ENCODE results near the gene GCNT3. TPM values are rescaled to one million over a fixed set of nuclear protein-coding genes. Genes with fewer than 3 reads are reported as not detected.

The GCNT3 gene
- total and polyA plus RNA-seq, 2 donors from 2014 or later = 4.5 to 14.8 TPM

GRCh38 chr15:59605994-59606393, 5.6 kb upstream of the GCNT3 start:
- Histone ChIP-seq H3K4me1 (ENCODE audit: control insufficient read depth in 2 of 3, insufficient read depth in 2 of 3, low read depth in 1 of 3, low read length in 3 of 3) (no peaks in the 10 kb centered on the region), H3K27me3 (ENCODE audit: control insufficient read depth, insufficient read depth, low read length) (no peaks in the 10 kb centered on the region), H3K9ac (ENCODE audit: low read length in 3 of 3) (no peak overlapping the region), H3K36me3 (ENCODE audit: control insufficient read depth in 2 of 3, insufficient read depth in 3 of 3, low read length in 3 of 3) (no peaks in the 10 kb centered on the region), H3K4me3 (ENCODE audit: low read length in 3 of 3) (no peak overlapping the region), H3K27ac (ENCODE audit: low read depth in 2 of 2, low read length in 2 of 2) (no peak overlapping the region), H3K9me3 (ENCODE audit: control insufficient read depth in 2 of 3, insufficient read depth in 1 of 3, low read length in 3 of 3) (peaks cover 0 to 18% (median 0%) of the 10 kb centered on the region in 3 donors)
- TF ChIP-seq CTCF (IDR thresholded peaks at IDR 0.05; ENCODE audit: borderline replicate concordance, extremely low read depth, insufficient read depth) = no peak
- no peak for DNase-seq
- intact Hi-C loops (cut with DNase I) = no loop called here
- FAIRE-seq = no peak

- Histone ChIP-seq H3K4me3 (ENCODE audit: low read length in 3 of 3) (no peak overlapping the region), H3K9me3 (ENCODE audit: control insufficient read depth in 2 of 3, insufficient read depth in 1 of 3, low read length in 3 of 3) (peaks cover 0 to under 1% (median 0%) of the 10 kb centered on the region in 3 donors), H3K27ac (ENCODE audit: low read depth in 2 of 2, low read length in 2 of 2) (no peak overlapping the region), H3K36me3 (ENCODE audit: control insufficient read depth in 2 of 3, insufficient read depth in 3 of 3, low read length in 3 of 3) (no peaks in the 10 kb centered on the region), H3K4me1 (ENCODE audit: control insufficient read depth in 2 of 3, insufficient read depth in 2 of 3, low read depth in 1 of 3, low read length in 3 of 3) (peaks cover 0 to 7% (median 0%) of the 10 kb centered on the region in 3 donors), H3K27me3 (ENCODE audit: control insufficient read depth, insufficient read depth, low read length) (no peaks in the 10 kb centered on the region), H3K9ac (ENCODE audit: low read length in 3 of 3) (no peak overlapping the region)
- intact Hi-C loops (cut with DNase I) = no loop called here
- no peak for DNase-seq
- FAIRE-seq = no peak
- TF ChIP-seq CTCF (IDR thresholded peaks at IDR 0.05; ENCODE audit: borderline replicate concordance, extremely low read depth, insufficient read depth) = no peak
Observed at GRCh38 chr15:59609730-59610712, 1.6 kb upstream of the GCNT3 start.

- Histone ChIP-seq H3K27ac (ENCODE audit: low read depth in 2 of 2, low read length in 2 of 2) (no peak overlapping the region), H3K4me3 (ENCODE audit: low read length in 3 of 3) (no peak overlapping the region)
Observed at GRCh38 chr15:59614153-59614552, 2.6 kb downstream of the GCNT3 start.

More at GRCh38 chr15:59614153-59614552, 2.6 kb downstream of the GCNT3 start:
- no peaks in the 10 kb centered on the region for H3K27me3 ChIP-seq (ENCODE audit: control insufficient read depth, insufficient read depth, low read length)
- H3K4me1 ChIP-seq (ENCODE audit: control insufficient read depth in 2 of 3, insufficient read depth in 2 of 3, low read depth in 1 of 3, low read length in 3 of 3) = peaks cover 0 to 7% (median 0%) of the 10 kb centered on the region in 3 donors
- DNase-seq (no peak), FAIRE-seq (no peak)
- H3K9me3 ChIP-seq (ENCODE audit: control insufficient read depth in 2 of 3, insufficient read depth in 1 of 3, low read length in 3 of 3) = no peaks in the 10 kb centered on the region
- no peak overlapping the region for H3K9ac ChIP-seq (ENCODE audit: low read length in 3 of 3)
- no peaks in the 10 kb centered on the region for H3K36me3 ChIP-seq (ENCODE audit: control insufficient read depth in 2 of 3, insufficient read depth in 3 of 3, low read length in 3 of 3)
- intact Hi-C loops (cut with DNase I) = no loop called here
- TF ChIP-seq CTCF (IDR thresholded peaks at IDR 0.05; ENCODE audit: borderline replicate concordance, extremely low read depth, insufficient read depth) = no peak
